Gastroesophageal sphincter (tissue), 3 donors: ENCODE results near the gene TMPRSS5.

Source experiments
- CTCF ChIP-seq, 4 experiments: fragments of 200-600 bp in 2 of 4; fragments of 450-650 bp in 2 of 4; sonication (generic) in 1 of 4; IDR thresholded peaks; one replicate each; pipeline ENCODE4 v1.5.1; 2017 to 2019; ENCODE audit warnings: antibody characterized with exemption in 4 of 4, mild to moderate bottlenecking in 2 of 4, moderate library complexity in 2 of 4
- POLR2A ChIP-seq, 2 donors: fragments of 450-650 bp; IDR thresholded peaks; one replicate each; pipeline ENCODE4 v1.6.1; 2017; ENCODE audit warnings: antibody characterized with exemption in 2 of 2, mild to moderate bottlenecking in 2 of 2, moderate library complexity in 1 of 2

- TF ChIP-seq CTCF (IDR thresholded peaks at IDR 0.05), result no peak
- no peak for TF ChIP-seq POLR2A (IDR thresholded peaks at IDR 0.05)
These were observed 35.3 kb downstream of the TMPRSS5 start for GRCh38 chr11:113670831-113671215.
